HCT116 (cell line): ENCODE measurements around the gene PDLIM5. TPM values are rescaled to one million over a fixed set of nuclear protein-coding genes. Genes with fewer than 3 reads are reported as not detected.
A peak's percentile ranks its signal among the peaks of the same experiment; 100 is the strongest.
"Not testable (repeated sequence)": the region's sequence is repeated elsewhere in the genome, so short reads cannot be mapped to it uniquely, and the experiment has no call there.

Experiments
- ATAC-seq: fragments of 200-7000 bp; cut with Tn5 transposase; 2 replicates; pipeline ENCODE4 v1.9.1; 2020; ENCODE audit warnings: mild to moderate bottlenecking, moderate library complexity
- BruUV-seq: library from RNA; stranded (reverse); fragments of 400-500 nt; replicated peaks from 2 replicates; lab custom pipeline; 2021; lab: Mats Ljungman, UMichigan
- CTCF ChIA-PET: fragments of 300-600 bp; sonication (Branson Sonifier 250); formaldehyde crosslinking; loops from one replicate; lab custom pipeline; 2021; ENCODE audit warnings: antibody characterized with exemption; lab: Charles Lee
- POLR2A ChIA-PET: fragments of 300-600, 350-600 bp; sonication (Branson Sonifier 250); formaldehyde crosslinking; loops from one replicate; lab custom pipeline; 2021; ENCODE audit warnings: antibody characterized with exemption; lab: Charles Lee
- RAD21 ChIA-PET, 2 experiments: fragments of 300-600 bp; sonication (Branson Sonifier 250); formaldehyde crosslinking; loops; one replicate each; lab custom pipeline; 2023; ENCODE audit warnings: low total read pairs in 2 of 2; ENCODE audit not compliant: uncharacterized antibody in 2 of 2, unreplicated experiment in 2 of 2, low non-redundant PET in 1 of 2; lab: Charles Lee
- DNase-seq: peaks from one replicate; pipeline ENCODE4 v3.0.0-alpha.2; 2010; ENCODE audit warnings: low read depth, low spot score
- H2AFZ ChIP-seq: fragments of 200-600 bp; shearing (Covaris generic), sonication (generic); 2 replicates; pipeline ENCODE4 v1.6.1; 2017; ENCODE audit warnings: low read depth, mixed run types, mixed read lengths, antibody characterized with exemption, low read length; ENCODE audit not compliant: poor library complexity, severe bottlenecking
- H3K27ac ChIP-seq: 2 replicates; pipeline ENCODE4 v1.5.1; 2012; ENCODE audit warnings: low read depth, low read length
- H3K27me3 ChIP-seq: fragments of 200-600 bp; sonication (generic); 2 replicates; pipeline ENCODE4 v1.6.1; 2016; ENCODE audit warnings: mixed run types, low read length, mixed read lengths; ENCODE audit not compliant: insufficient read depth
- H3K36me3 ChIP-seq, 2 experiments: fragments of 200-500 bp in 1 of 2; fragments of 200-600 bp in 1 of 2; sonication (Bioruptor generic) in 1 of 2; sonication (generic) in 1 of 2; 2 replicates each; pipeline versions ENCODE4 v1.5.1 to v1.6.1; 2014 to 2016; ENCODE audit warnings: low read length in 2 of 2, inconsistent platforms in 1 of 2, mixed read lengths in 1 of 2, mixed run types in 1 of 2; ENCODE audit not compliant: insufficient read depth in 2 of 2, control insufficient read depth in 1 of 2
- H3K4me1 ChIP-seq, 2 experiments: fragments of 200-600 bp in 1 of 2; sonication (generic) in 1 of 2; 2 replicates each; pipeline versions ENCODE4 v1.5.1 to v1.6.1; 2012 to 2017; ENCODE audit warnings: low read length in 2 of 2, inconsistent platforms in 1 of 2, mild to moderate bottlenecking in 1 of 2, mixed read lengths in 1 of 2, mixed run types in 1 of 2, moderate library complexity in 1 of 2; ENCODE audit not compliant: insufficient read depth in 2 of 2, control insufficient read depth in 1 of 2
- H3K4me2 ChIP-seq: fragments of 200-600 bp; sonication (generic); 2 replicates; pipeline ENCODE4 v1.6.1; 2017; ENCODE audit warnings: mixed run types, low read length, mixed read lengths
- H3K4me3 ChIP-seq, 2 experiments: fragments of 200-600 bp in 1 of 2; sonication (generic) in 1 of 2; replicated peaks in 1 of 2; 2 replicates each; pipeline ENCODE4 v1.5.1; 2011 to 2016; ENCODE audit warnings: low read length in 2 of 2, control low read depth in 1 of 2, low read depth in 1 of 2, mild to moderate bottlenecking in 1 of 2, mixed read lengths in 1 of 2, mixed run types in 1 of 2
- H3K79me2 ChIP-seq: fragments of 200-600 bp; sonication (generic); 2 replicates; pipeline ENCODE4 v1.6.1; 2017; ENCODE audit warnings: mild to moderate bottlenecking, mixed run types, low read length, moderate library complexity, mixed read lengths; ENCODE audit not compliant: insufficient read depth
- H3K9ac ChIP-seq: fragments of 200-600 bp; sonication (generic); 2 replicates; pipeline ENCODE4 v1.6.1; 2016; ENCODE audit warnings: low read length, mixed read lengths
- H3K9me2 ChIP-seq: fragments of 200-600 bp; sonication (generic), shearing (Covaris generic); 2 replicates; pipeline ENCODE4 v1.6.1; 2017; ENCODE audit warnings: mixed run types, mild to moderate bottlenecking, moderate library complexity; ENCODE audit not compliant: insufficient read depth
- H3K9me3 ChIP-seq, 2 experiments: fragments of 200-500 bp in 1 of 2; fragments of 200-600 bp in 1 of 2; sonication (Bioruptor generic) in 1 of 2; sonication (generic) in 1 of 2; 2 replicates each; pipeline ENCODE4 v1.6.1; 2014 to 2017; ENCODE audit warnings: low read length in 2 of 2, mixed read lengths in 2 of 2, inconsistent platforms in 1 of 2, low read depth in 1 of 2, mild to moderate bottlenecking in 1 of 2, mixed run types in 1 of 2, moderate library complexity in 1 of 2; ENCODE audit not compliant: control insufficient read depth in 1 of 2, insufficient read depth in 1 of 2
- H4K20me1 ChIP-seq: fragments of 200-600 bp; sonication (generic), shearing (Covaris generic); 2 replicates; pipeline ENCODE4 v1.6.1; 2017; ENCODE audit warnings: mixed run types, mild to moderate bottlenecking, moderate library complexity; ENCODE audit not compliant: insufficient read depth
- CTCF ChIP-seq, 3 experiments: fragments of 200-600 bp in 1 of 3; sonication (generic) in 1 of 3; IDR thresholded peaks in 2 of 3; conservative IDR thresholded peaks in 1 of 3; 2 replicates each; pipeline ENCODE4 v1.5.1; 2012 to 2017; ENCODE audit warnings: low read depth in 2 of 3, low read length in 2 of 3, antibody characterized with exemption in 1 of 3, borderline replicate concordance in 1 of 3, control low read depth in 1 of 3, mild to moderate bottlenecking in 1 of 3, mixed read lengths in 1 of 3, mixed run types in 1 of 3, moderate library complexity in 1 of 3; ENCODE audit not compliant: insufficient read depth in 1 of 3
- EGR1 ChIP-seq: IDR thresholded peaks from 2 replicates; pipeline ENCODE4 v1.6.1; 2012; ENCODE audit warnings: low read depth
- MAX ChIP-seq: IDR thresholded peaks from 2 replicates; pipeline ENCODE4 v1.6.1; 2012
- POLR2AphosphoS5 ChIP-seq: IDR thresholded peaks from 2 replicates; pipeline ENCODE4 v1.6.1; 2011; ENCODE audit warnings: mild to moderate bottlenecking, low read depth, low read length, moderate library complexity
- ZFX ChIP-seq: fragments of 450-650 bp; IDR thresholded peaks from 2 replicates; pipeline ENCODE4 v1.6.1; 2017
- intact Hi-C: fragments of 100-400 bp; cut with micrococcal nuclease; formaldehyde crosslinking; loops from 2 replicates; pipeline ENCODE4 v1.10.0; 2022
- total RNA-seq: library from RNA; stranded (reverse); gene quantifications from one replicate; pipeline ENCODE4 v1.2.1, GENCODE V29; 2021; ENCODE audit not compliant: unreplicated experiment

The PDLIM5 gene
- total RNA-seq, 1 experiment from 2014 or later, result 130 TPM

GRCh38 chr4:94557632-94558031 is 105.9 kb downstream of the PDLIM5 start:
- POLR2A ChIA-PET, intact Hi-C loops, BruUV-seq: not testable (repeated sequence)

GRCh38 chr4:94558392-94558904 is 106.7 kb downstream of the PDLIM5 start:
- intact Hi-C loops, result no loop called here
- no peak overlapping the region for H2AFZ ChIP-seq
- H3K4me3 ChIP-seq, result no peak overlapping the region
- no peak overlapping the region for H3K9ac ChIP-seq
- H3K9me2 ChIP-seq, result no peaks in the 10 kb centered on the region; the same call in 1 of the 2 replicates
- H3K4me2 ChIP-seq, result peak overlapping the region; percentile 15; the same call in 1 of the 2 replicates
- TF ChIP-seq ZFX (no peak), POLR2AphosphoS5 (no peak), CTCF (IDR thresholded peaks at IDR 0.05 in 2 of 3, conservative IDR thresholded peaks at IDR 0.05 in 1 of 3; ENCODE audit: borderline replicate concordance in 1 of 3, insufficient read depth in 1 of 3, low read depth in 2 of 3, low read length in 2 of 3) (no peak), MAX (no peak), EGR1 (no peak)
- no peak overlapping the region; the same call in 1 of the 2 replicates for H3K27ac ChIP-seq
- ChIA-PET CTCF (no interaction called here), RAD21 (no interaction called here), POLR2A (no interaction called here)
- H3K9me3 ChIP-seq, result no peaks in the 10 kb centered on the region
- H4K20me1 ChIP-seq, result no peaks in the 10 kb centered on the region; the same call in 1 of the 2 replicates
- H3K36me3 ChIP-seq, result no peaks in the 10 kb centered on the region
- peaks cover 22% of the 10 kb centered on the region for H3K79me2 ChIP-seq
- H3K4me1 ChIP-seq, result peaks cover 32 to 40% of the 10 kb centered on the region in 2 experiments; a peak in 3 of 4 replicates
- DNase-seq (no peak), ATAC-seq (no peak)
- BruUV-seq, result no TSS peak
- H3K27me3 ChIP-seq, result no peaks in the 10 kb centered on the region

More at GRCh38 chr4:94557632-94558031, 105.9 kb downstream of the PDLIM5 start:
- H3K4me2 ChIP-seq, CTCF ChIA-PET, RAD21 ChIA-PET, H3K27ac ChIP-seq, DNase-seq, H3K9me2 ChIP-seq, H3K9me3 ChIP-seq, H3K36me3 ChIP-seq, H3K9ac ChIP-seq, ATAC-seq, H3K4me3 ChIP-seq, H3K27me3 ChIP-seq, H4K20me1 ChIP-seq, H2AFZ ChIP-seq: not testable (repeated sequence)
- H3K79me2 ChIP-seq, result peaks cover 17% of the 10 kb centered on the region
- peaks cover 32 to 40% of the 10 kb centered on the region in 2 experiments; a peak in 3 of 4 replicates for H3K4me1 ChIP-seq
